ENCODE data around the gene HERC4. TPM values are rescaled to one million over a fixed set of nuclear protein-coding genes. Genes with fewer than 3 reads are reported as not detected.
"Not testable (repeated sequence)": the region's sequence is repeated elsewhere in the genome, so short reads cannot be mapped to it uniquely, and the experiment has no call there.

Gene HERC4
- polyA plus RNA-seq, 1 donor: 43.0 TPM

DNA sequence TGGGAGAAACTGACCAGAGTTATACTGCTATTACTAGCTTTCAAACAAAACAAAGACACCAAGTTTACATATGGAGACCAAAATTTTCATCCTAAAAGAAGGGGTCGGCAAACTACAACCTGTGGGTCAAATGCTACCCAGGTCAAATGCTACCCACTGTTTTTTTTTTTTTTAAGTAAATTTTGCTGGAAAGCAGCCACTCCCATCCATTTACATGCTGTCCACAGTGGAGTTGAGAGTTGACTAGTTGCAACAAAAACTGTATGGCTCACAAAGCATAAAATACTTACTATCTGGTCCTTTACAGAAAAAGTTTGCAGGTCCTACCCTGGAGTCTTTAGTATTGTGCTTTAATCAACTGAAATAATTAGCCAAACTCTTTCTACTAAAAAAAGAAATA, 99.2 kb downstream of the HERC4 start:
- Histone ChIP-seq H3K4me1 (ENCODE audit: control insufficient read depth, insufficient read depth, low read length) (peaks cover 11% of the 10 kb centered on the region), H3K9me3 (ENCODE audit: control insufficient read depth, low read depth, low read length) (peaks cover 7% of the 10 kb centered on the region), H3K27me3 (ENCODE audit: control insufficient read depth, insufficient read depth, low read length) (no peaks in the 10 kb centered on the region), H3K4me3 (ENCODE audit: low read length) (no peak overlapping the region), H3K27ac (ENCODE audit: low read length) (no peak overlapping the region), H3K36me3 (ENCODE audit: control insufficient read depth, insufficient read depth, low read length) (peaks cover 38% of the 10 kb centered on the region)
- DNase-seq: no peak
- 100% methylated on average over 1 of the region's 1 CpG for WGBS (ENCODE audit: insufficient coverage, low lambda C conversion rate)

- DNase-seq: no peak
- H3K27ac ChIP-seq (ENCODE audit: low read length): no peak overlapping the region
- peaks cover 23% of the 10 kb centered on the region for H3K36me3 ChIP-seq (ENCODE audit: control insufficient read depth, insufficient read depth, low read length)
- peaks cover 7% of the 10 kb centered on the region for H3K9me3 ChIP-seq (ENCODE audit: control insufficient read depth, low read depth, low read length)
- no CpG with 5 or more reads among the region's 1 CpG for WGBS (ENCODE audit: insufficient coverage, low lambda C conversion rate)
- H3K4me1 ChIP-seq (ENCODE audit: control insufficient read depth, insufficient read depth, low read length): no peaks in the 10 kb centered on the region
- no peak overlapping the region for H3K4me3 ChIP-seq (ENCODE audit: low read length)
- no peaks in the 10 kb centered on the region for H3K27me3 ChIP-seq (ENCODE audit: control insufficient read depth, insufficient read depth, low read length)
Measured at GRCh38 chr10:67971311-67971710, 103.8 kb downstream of the HERC4 start.

DNA sequence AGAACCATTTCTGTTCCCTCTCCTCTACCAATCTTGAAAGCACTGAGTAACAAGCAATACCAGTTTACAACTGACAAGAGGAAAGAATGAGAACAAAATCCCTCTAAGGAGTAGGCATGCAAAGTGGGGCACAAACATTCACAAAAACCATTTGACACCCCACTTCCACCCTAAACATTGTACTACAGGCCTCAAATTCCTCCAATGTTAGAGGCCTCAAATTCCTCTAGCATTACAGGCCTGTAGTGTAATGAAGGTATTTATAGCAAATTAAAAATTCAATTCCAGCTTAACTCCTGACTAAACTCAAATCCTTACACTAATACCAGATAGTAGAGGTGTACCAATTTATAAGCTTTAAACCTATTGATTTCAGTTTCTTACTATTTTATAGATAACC, 105.2 kb downstream of the HERC4 start:
- Histone ChIP-seq H3K27ac (ENCODE audit: low read length) (no peak overlapping the region), H3K36me3 (ENCODE audit: control insufficient read depth, insufficient read depth, low read length) (peaks cover 31% of the 10 kb centered on the region), H3K27me3 (ENCODE audit: control insufficient read depth, insufficient read depth, low read length) (no peaks in the 10 kb centered on the region), H3K4me1 (ENCODE audit: control insufficient read depth, insufficient read depth, low read length) (no peaks in the 10 kb centered on the region), H3K9me3 (ENCODE audit: control insufficient read depth, low read depth, low read length) (peaks cover 7% of the 10 kb centered on the region), H3K4me3 (ENCODE audit: low read length) (no peak overlapping the region)
- DNase-seq: no peak

GRCh38 chr10:67966035-67966434, 109.0 kb downstream of the HERC4 start:
- H3K9me3 ChIP-seq (ENCODE audit: control insufficient read depth, low read depth, low read length); H3K27ac ChIP-seq (ENCODE audit: low read length); H3K27me3 ChIP-seq (ENCODE audit: control insufficient read depth, insufficient read depth, low read length); H3K4me3 ChIP-seq (ENCODE audit: low read length); H3K4me1 ChIP-seq (ENCODE audit: control insufficient read depth, insufficient read depth, low read length); DNase-seq: not testable (repeated sequence)
- H3K36me3 ChIP-seq (ENCODE audit: control insufficient read depth, insufficient read depth, low read length): peaks cover 24% of the 10 kb centered on the region
- 80% methylated on average over 1 of the region's 4 CpGs for WGBS (ENCODE audit: insufficient coverage, low lambda C conversion rate)

GRCh38 chr10:67965456-67965855, 109.6 kb downstream of the HERC4 start:
- WGBS (ENCODE audit: insufficient coverage, low lambda C conversion rate): no CpG with 5 or more reads among the region's 2 CpGs
- Histone ChIP-seq H3K27ac (ENCODE audit: low read length) (no peak overlapping the region), H3K4me1 (ENCODE audit: control insufficient read depth, insufficient read depth, low read length) (no peaks in the 10 kb centered on the region), H3K4me3 (ENCODE audit: low read length) (no peak overlapping the region), H3K27me3 (ENCODE audit: control insufficient read depth, insufficient read depth, low read length) (no peaks in the 10 kb centered on the region), H3K36me3 (ENCODE audit: control insufficient read depth, insufficient read depth, low read length) (peaks cover 26% of the 10 kb centered on the region), H3K9me3 (ENCODE audit: control insufficient read depth, low read depth, low read length) (no peaks in the 10 kb centered on the region)
- DNase-seq: no peak

DNA sequence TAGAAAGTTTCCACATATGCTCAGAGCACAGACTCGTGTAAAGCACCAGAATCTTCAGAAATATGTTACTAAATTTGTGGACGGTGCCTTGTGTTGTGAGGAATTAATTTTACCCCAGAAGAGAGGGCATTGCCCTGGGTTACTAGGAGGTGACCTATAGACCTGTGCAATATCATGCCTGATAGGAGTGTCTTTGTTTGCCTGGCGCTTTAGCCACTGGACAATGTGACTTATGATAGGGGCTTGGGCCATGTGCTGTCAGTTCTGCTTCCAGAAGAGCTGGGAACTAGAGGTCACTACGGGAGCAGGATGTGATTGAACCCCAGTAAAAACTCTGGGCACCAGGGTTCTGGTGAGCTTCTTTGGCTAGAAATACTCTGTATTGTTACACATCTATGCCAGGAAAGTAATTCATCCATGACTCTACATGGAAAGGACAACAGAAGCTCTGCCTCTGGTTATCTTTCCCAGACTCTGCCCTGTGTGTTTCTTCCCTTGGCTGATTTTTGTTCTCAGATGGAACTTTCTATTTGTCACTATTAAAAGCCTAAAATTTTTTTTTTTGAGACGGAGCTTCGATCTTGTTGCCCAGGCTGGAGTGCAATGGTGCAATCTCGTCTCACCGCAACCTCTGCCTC, 115.1 kb downstream of the HERC4 start:
- Histone ChIP-seq H3K27me3 (ENCODE audit: control insufficient read depth, insufficient read depth, low read length) (no peaks in the 10 kb centered on the region), H3K4me3 (ENCODE audit: low read length) (no peak overlapping the region), H3K36me3 (ENCODE audit: control insufficient read depth, insufficient read depth, low read length) (peaks cover 8% of the 10 kb centered on the region), H3K9me3 (ENCODE audit: control insufficient read depth, low read depth, low read length) (no peaks in the 10 kb centered on the region), H3K27ac (ENCODE audit: low read length) (no peak overlapping the region), H3K4me1 (ENCODE audit: control insufficient read depth, insufficient read depth, low read length) (no peaks in the 10 kb centered on the region)
- peak in 1 of 2 donors; percentile 11 for DNase-seq
- 50% methylated on average over 1 of the region's 8 CpGs for WGBS (ENCODE audit: insufficient coverage, low lambda C conversion rate)

- Histone ChIP-seq H3K27ac (ENCODE audit: low read length) (no peak overlapping the region), H3K9me3 (ENCODE audit: control insufficient read depth, low read depth, low read length) (no peaks in the 10 kb centered on the region), H3K36me3 (ENCODE audit: control insufficient read depth, insufficient read depth, low read length) (peaks cover 19% of the 10 kb centered on the region), H3K27me3 (ENCODE audit: control insufficient read depth, insufficient read depth, low read length) (no peaks in the 10 kb centered on the region), H3K4me1 (ENCODE audit: control insufficient read depth, insufficient read depth, low read length) (no peaks in the 10 kb centered on the region), H3K4me3 (ENCODE audit: low read length) (no peak overlapping the region)
- no peak for DNase-seq
- 98% methylated on average over 5 of the region's 6 CpGs for WGBS (ENCODE audit: insufficient coverage, low lambda C conversion rate)
Measured at GRCh38 chr10:67955614-67956013, 119.5 kb downstream of the HERC4 start.

DNA sequence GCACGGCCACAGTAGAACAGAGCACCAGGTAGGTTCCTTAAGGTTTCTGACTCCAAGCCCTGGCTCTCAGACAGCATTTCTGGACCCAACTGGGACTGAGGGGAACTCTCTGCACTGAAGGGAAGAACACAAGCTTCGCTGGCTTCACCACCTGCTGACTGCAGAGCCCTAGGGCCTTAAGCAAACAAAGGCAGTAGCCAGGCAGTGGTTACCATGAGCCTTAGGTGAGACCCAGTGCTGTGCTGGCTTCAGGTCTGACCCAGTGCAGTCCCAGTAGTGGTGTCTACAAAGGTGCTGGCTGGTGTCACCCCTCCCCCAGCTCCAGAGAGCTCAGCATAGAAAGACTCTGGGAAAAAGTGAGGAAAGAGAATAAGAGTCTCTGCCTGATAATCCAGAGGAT, 131.2 kb downstream of the HERC4 start:
- WGBS (ENCODE audit: insufficient coverage, low lambda C conversion rate): no CpG with 5 or more reads among the region's 2 CpGs
- no peaks in the 10 kb centered on the region for H3K27me3 ChIP-seq (ENCODE audit: control insufficient read depth, insufficient read depth, low read length)

GRCh38 chr10:67936416-67936815, 138.7 kb downstream of the HERC4 start:
- WGBS (ENCODE audit: insufficient coverage, low lambda C conversion rate): no CpG with 5 or more reads among the region's 1 CpG
- DNase-seq: no peak
- Histone ChIP-seq H3K9me3 (ENCODE audit: control insufficient read depth, low read depth, low read length) (no peaks in the 10 kb centered on the region), H3K27ac (ENCODE audit: low read length) (no peak overlapping the region), H3K4me1 (ENCODE audit: control insufficient read depth, insufficient read depth, low read length) (no peaks in the 10 kb centered on the region), H3K4me3 (ENCODE audit: low read length) (no peak overlapping the region), H3K27me3 (ENCODE audit: control insufficient read depth, insufficient read depth, low read length) (no peaks in the 10 kb centered on the region), H3K36me3 (ENCODE audit: control insufficient read depth, insufficient read depth, low read length) (peaks cover 32% of the 10 kb centered on the region)

More for the DNA sequence above, 131.2 kb downstream of the HERC4 start:
- peaks cover 25% of the 10 kb centered on the region for H3K36me3 ChIP-seq (ENCODE audit: control insufficient read depth, insufficient read depth, low read length)
- H3K9me3 ChIP-seq (ENCODE audit: control insufficient read depth, low read depth, low read length): peaks cover 15% of the 10 kb centered on the region
- DNase-seq: no peak
- H3K4me3 ChIP-seq (ENCODE audit: low read length): no peak overlapping the region
- H3K4me1 ChIP-seq (ENCODE audit: control insufficient read depth, insufficient read depth, low read length): no peaks in the 10 kb centered on the region
- H3K27ac ChIP-seq (ENCODE audit: low read length): no peak overlapping the region

- Histone ChIP-seq H3K9me3 (ENCODE audit: control insufficient read depth, low read depth, low read length) (no peaks in the 10 kb centered on the region), H3K4me1 (ENCODE audit: control insufficient read depth, insufficient read depth, low read length) (no peaks in the 10 kb centered on the region), H3K36me3 (ENCODE audit: control insufficient read depth, insufficient read depth, low read length) (peaks cover 38% of the 10 kb centered on the region), H3K27me3 (ENCODE audit: control insufficient read depth, insufficient read depth, low read length) (no peaks in the 10 kb centered on the region), H3K4me3 (ENCODE audit: low read length) (no peak overlapping the region), H3K27ac (ENCODE audit: low read length) (no peak overlapping the region)
- WGBS (ENCODE audit: insufficient coverage, low lambda C conversion rate): no CpG with 5 or more reads among the region's 9 CpGs
- no peak for DNase-seq
Measured at GRCh38 chr10:67935223-67935622, 139.9 kb downstream of the HERC4 start.

DNA sequence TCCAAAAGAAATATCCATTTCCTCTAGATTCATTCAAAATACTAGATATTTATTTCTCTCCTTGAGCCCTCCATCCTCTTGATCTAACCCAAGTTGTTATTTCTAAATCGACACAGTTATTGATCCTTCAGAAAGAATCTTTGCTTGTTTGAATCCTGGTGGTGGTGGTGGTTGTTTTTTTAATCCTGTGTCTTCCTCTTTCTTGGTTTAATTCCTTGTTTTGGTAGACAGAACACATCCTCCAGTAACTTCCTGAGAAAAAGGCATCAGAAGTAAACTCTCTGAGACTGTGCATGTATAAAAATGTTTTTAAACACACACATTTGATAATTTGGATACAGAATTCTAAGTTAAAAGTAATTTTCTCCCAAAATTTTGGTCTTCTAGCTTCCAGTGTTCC, 140.7 kb downstream of the HERC4 start:
- Histone ChIP-seq H3K36me3 (ENCODE audit: control insufficient read depth, insufficient read depth, low read length) (peaks cover 41% of the 10 kb centered on the region), H3K4me3 (ENCODE audit: low read length) (no peak overlapping the region), H3K27ac (ENCODE audit: low read length) (no peak overlapping the region)

More for the DNA sequence above, 140.7 kb downstream of the HERC4 start:
- Histone ChIP-seq H3K4me1 (ENCODE audit: control insufficient read depth, insufficient read depth, low read length) (no peaks in the 10 kb centered on the region), H3K9me3 (ENCODE audit: control insufficient read depth, low read depth, low read length) (no peaks in the 10 kb centered on the region), H3K27me3 (ENCODE audit: control insufficient read depth, insufficient read depth, low read length) (no peaks in the 10 kb centered on the region)
- 83% methylated on average over 1 of the region's 1 CpG for WGBS (ENCODE audit: insufficient coverage, low lambda C conversion rate)
- no peak for DNase-seq
